NCI-H2107 (cell line): ENCODE results near the gene RBFOX1.

ENCODE experiments used
- DNase-seq: peaks from one replicate; lab custom pipeline; 2025; lab: John Stamatoyannopoulos, UW

Gene RBFOX1

GRCh38 chr16:7602291-7602950, 269.8 kb downstream of the RBFOX1 start:
- no peak for DNase-seq

GRCh38 chr16:7605812-7606211, 273.2 kb downstream of the RBFOX1 start:
- DNase-seq = no peak

DNA sequence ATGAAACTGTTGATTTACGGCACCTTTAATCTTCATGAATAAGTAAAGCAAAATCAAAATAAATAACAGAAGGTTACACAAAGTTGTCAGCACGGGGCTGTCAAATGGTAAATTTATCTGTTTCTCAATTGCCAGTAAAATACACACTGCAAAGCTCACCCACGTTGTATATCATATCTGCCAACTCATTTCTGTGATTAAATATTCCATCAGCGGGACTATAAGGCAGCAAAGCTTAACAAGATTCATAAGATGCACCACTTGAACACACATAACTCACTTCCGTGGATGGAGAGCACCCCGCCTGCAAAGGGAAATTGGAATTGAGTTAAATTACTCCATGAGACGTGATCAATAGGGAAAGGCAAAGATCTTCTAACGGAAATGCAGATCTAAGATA, 280.0 kb downstream of the RBFOX1 start:
- no peak for DNase-seq

- DNase-seq = no peak
These were observed 280.9 kb downstream of the RBFOX1 start for GRCh38 chr16:7613518-7613917.

DNA sequence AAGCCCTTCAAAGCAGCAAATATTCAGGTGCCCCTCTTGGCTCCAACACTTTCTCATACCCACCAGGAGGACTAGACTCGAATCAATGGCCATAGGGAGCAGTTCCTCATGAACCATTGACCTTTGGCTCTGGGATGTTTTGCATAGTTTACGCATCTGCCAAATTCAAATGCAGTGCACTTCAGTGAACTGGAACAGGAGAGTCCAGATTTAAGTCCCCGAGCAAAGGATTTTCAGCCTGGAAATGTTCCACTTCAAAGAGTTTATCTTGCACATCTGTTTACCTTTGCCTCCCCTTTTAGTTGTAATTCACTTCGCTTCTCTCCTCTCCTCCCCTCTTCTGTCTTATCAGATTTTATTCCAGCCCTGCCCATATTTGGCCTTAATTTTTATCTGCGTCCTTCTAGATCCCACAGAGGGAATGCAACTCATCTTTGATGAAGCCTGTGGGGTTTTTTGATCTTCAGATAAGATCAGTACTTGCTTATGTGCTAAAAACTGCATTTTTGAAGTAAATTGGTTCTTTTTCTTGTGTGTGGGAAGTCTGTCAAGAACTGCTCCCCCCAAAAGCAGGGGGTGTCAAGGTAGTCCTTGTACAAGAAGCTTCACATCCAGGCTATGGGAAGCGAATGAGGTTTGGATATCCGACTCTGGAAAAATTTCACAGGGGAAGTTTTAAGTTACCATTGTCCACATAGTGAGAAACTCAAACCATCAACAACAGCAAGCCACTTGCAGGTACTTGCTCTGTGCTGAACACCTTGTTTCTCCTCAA, 281.6 kb downstream of the RBFOX1 start:
- DNase-seq = no peak

DNA sequence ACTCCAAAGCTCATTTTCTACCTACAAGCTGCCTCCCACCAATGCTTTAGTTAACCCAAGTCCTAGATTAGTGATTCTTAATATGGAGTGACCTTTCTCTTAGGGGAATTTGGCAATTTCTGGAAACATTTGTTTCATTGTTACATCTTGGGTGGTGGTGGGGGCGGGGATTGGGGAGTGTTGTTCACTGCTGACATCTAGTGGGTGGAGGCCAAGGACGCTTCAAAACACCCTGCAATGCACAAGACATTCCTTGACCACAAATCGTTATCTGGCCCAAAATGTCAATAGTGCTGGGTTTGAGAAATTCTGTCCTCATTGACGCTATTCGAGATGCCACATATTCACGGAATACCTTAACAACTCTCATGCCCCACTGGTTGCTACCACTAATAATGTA, 282.9 kb downstream of the RBFOX1 start:
- no peak for DNase-seq

DNA sequence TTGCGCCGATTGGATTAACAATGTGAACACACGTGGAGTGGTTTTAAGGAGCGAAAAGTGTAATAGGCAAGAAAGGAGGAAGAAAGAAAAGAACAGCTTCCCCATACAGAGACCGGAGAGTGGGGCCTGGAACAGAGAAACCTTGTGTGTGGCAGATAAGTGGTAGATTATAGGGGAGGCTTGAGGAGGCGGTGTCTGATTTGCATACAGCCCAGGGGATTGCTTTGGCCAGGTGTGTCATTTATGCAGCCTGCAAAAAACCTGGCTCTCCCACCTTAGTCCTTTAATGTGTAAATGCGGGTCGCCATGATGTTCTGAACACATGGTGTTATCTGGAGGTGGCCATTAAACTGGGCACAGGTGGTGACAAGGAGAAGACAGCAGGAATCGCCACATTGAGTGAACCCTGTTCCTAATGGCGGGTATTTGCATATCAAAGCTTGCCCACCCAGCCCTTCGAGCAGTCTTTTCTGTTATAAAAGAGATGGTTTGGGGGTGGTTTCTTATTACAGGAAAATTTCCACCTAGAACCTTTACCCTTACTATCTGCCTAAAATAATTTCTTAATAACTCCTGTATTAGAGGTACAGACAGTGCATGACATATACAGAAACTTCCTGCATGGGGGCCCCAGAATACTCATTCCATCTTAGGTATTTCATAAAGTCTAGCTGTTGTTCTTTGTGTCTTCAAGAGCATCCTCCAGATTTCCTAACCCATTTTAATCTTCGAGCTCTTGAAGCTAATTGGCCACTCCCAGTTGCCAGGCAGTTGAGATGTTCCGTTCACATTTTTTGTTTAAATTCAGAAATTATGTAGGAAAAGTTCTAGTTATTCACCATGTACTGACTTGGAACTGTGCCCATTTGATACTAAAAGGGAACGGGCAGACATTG, 292.5 kb downstream of the RBFOX1 start:
- no peak for DNase-seq

- no peak for DNase-seq
These were observed 296.3 kb downstream of the RBFOX1 start for GRCh38 chr16:7628981-7629380.

DNA sequence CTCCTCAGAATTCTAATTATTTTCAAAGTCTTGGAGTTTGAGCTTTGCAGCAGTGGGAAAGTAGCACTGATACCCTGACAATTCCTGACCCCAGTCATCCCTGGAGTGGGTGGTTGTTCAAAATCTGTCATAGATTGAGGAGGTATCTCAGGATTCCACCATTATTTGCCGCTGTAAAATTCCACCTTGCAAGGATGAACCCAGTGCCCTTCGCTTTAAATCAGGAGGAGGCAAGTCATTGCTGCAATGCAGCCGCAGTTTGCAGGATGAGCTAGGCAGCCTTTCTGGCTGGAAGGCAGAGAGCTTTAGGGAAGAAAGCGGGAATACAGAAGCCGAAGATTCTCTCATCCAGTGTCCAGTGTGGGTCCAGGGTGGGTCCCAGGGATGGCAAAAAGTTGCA, 296.9 kb downstream of the RBFOX1 start:
- DNase-seq = no peak

- no peak for DNase-seq
These were observed 304.8 kb downstream of the RBFOX1 start for GRCh38 chr16:7637446-7637845.

DNA sequence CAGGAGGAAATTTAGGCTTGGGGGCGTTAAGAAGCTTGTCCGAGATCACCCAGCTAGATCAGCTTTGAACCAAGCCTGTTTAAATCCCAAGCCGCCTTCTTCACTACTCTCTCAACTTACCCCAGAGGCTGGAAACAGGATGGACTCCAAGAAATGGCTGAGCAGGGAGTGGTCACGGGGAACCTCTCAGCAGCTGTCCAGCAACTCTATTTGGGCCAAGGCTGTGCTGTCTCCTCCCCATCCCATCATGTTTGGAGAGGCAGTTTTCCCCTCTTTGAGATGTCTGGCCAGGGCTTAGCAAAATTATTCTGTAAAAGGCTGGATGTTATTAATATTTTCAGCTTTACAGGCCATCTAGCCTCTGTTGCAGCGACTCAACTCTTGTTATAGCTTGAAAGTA, 305.7 kb downstream of the RBFOX1 start:
- DNase-seq = no peak

GRCh38 chr16:7640334-7640733, 307.7 kb downstream of the RBFOX1 start:
- DNase-seq = no peak

- no peak for DNase-seq
These were observed 311.5 kb downstream of the RBFOX1 start for GRCh38 chr16:7644176-7644575.

DNA sequence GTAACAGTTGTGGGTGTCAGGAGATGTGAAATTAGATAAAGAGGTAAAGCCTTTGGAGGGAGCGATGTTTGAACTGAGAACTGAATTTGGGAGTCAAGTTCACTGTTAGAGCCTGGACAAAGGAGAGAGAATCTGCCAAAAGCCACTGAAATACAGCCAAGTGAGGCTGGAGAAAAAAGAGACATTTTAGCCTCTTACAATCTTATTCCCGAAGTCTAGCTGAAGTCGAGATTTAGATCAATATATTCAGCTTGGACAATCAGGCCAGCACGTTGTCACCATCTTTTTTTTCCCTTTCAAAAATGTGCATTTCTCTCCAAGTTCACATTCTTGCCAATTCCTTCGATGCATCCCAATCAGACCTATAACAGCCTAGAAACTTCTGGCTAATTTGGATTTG, 312.2 kb downstream of the RBFOX1 start:
- no peak for DNase-seq

DNA sequence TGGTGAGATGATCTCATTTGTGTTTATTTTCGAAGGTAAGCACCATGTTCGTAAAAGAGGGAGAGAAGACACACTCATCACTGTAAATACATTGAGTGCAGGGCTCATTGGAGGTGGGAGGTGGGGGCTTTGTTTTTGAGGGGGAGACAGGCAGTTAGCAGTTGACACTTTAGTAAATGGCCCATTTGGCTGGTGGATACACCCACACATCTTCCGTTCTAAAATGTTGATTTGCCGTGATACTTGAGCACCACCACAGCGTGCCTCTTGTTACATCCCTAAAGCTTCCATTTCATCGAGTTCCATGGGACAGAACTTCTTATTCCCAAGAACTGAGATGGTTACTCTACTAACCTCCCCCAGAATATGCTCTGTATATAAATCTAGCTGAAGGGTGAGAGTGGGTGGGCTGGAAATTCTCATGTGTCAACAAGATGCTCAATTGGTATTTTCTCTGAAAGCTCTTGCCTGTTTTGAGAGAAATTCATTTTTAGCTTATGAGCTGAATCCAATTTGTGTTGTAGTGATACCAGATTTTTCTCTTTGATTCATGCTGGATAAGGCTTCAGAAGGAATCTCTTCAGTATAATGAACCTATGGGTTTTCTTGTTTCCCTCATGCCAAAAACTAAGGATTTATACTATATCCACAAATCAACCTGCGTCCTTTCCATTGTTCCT, 314.3 kb downstream of the RBFOX1 start:
- DNase-seq = no peak

GRCh38 chr16:7650431-7650830, 317.8 kb downstream of the RBFOX1 start:
- DNase-seq = no peak

DNA sequence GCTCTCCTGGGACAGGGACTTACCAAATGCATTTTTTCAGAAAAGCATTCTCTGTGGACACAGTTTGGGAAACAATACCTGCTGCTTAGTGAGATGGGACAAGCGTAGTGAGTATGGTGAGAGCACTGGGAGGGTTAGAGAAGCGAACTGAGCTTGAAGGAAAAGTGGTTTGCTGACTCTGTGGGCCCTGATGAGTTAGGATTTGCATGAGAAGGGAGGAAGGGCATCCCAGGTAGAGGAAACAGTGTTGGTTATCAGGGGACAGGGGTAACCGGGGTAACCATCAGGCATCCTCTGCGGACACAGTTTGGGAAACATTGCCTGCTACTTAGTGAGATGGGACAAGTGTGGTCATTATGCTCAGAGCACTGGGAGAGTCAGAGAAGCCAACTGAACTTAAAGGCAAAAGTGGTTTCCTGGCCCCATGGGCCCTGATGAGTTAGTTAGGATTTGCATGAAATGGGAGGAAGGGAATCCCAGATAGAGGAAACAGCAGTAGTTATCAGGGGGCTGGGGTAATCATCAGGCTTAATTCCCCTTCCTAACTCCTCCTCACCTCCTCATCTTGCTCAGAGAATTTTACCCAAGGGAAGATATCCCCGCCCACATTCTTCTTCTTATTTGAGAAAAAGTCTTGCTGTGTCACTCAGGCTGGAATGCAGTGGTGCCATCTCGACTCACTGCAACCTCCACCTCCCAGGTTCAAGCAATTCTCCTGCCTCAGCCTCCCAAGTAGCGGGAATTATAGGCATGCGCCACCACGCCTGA, 319.3 kb downstream of the RBFOX1 start:
- no peak for DNase-seq

- no peak for DNase-seq
These were observed 321.3 kb downstream of the RBFOX1 start for GRCh38 chr16:7653746-7654461.

- no peak for DNase-seq
These were observed 343.0 kb downstream of the RBFOX1 start for GRCh38 chr16:7675628-7676027.

GRCh38 chr16:7680296-7680695, 347.7 kb downstream of the RBFOX1 start:
- DNase-seq = no peak

- DNase-seq = no peak
These were observed 356.2 kb downstream of the RBFOX1 start for GRCh38 chr16:7688811-7689210.
